Activated CD4-positive, alpha-beta T cell treated with anti-CD3 and anti-CD28 coated beads, Interleukin-2, amount 50 U/mL, for 48 hours (primary cell): Measurements from ENCODE around the gene TOP3A.

Experiments
- DNase-seq, 2 experiments: peaks; one replicate each; pipeline ENCODE4 v3.0.0-alpha.2; 2020

Gene TOP3A

DNA sequence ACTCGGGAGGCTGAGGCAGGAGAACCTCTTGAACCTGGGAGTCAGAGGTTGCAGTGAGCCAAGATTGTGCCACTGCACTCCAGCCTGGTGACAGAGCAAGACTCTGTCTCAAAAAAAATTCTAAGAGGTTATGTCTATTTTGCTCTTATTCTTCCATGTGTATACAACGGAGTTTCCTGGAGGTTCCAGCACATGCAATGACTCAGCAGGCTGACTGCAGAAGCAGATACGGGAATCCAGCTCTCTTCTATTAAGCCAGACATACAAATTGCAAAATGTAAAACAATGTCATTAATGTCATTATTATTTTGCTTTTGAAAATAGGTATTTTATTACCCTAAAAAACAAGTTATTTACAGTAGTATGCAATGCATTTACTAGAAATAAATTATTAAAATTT is 35.9 kb downstream of the TOP3A start:
- DNase-seq = no peak

DNA sequence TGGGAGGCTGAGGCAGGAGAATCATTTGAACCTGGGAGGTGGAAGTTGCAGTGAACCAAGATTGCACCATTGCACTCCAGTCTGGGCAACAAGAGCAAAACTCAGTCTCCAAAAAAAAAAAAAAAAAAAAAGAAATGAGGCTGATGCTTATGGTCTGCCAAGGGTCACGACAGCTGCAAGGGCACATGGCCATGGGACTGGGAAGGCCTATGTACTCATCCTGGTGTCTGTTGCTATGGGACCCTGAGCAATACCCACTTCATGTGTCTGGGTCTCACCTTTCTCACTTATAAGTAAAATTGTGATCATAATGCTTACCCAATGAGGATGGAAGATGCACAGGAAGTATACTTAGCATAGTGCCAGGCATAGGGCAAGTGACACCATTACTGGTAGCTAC is 37.7 kb downstream of the TOP3A start:
- DNase-seq = no peak

DNA sequence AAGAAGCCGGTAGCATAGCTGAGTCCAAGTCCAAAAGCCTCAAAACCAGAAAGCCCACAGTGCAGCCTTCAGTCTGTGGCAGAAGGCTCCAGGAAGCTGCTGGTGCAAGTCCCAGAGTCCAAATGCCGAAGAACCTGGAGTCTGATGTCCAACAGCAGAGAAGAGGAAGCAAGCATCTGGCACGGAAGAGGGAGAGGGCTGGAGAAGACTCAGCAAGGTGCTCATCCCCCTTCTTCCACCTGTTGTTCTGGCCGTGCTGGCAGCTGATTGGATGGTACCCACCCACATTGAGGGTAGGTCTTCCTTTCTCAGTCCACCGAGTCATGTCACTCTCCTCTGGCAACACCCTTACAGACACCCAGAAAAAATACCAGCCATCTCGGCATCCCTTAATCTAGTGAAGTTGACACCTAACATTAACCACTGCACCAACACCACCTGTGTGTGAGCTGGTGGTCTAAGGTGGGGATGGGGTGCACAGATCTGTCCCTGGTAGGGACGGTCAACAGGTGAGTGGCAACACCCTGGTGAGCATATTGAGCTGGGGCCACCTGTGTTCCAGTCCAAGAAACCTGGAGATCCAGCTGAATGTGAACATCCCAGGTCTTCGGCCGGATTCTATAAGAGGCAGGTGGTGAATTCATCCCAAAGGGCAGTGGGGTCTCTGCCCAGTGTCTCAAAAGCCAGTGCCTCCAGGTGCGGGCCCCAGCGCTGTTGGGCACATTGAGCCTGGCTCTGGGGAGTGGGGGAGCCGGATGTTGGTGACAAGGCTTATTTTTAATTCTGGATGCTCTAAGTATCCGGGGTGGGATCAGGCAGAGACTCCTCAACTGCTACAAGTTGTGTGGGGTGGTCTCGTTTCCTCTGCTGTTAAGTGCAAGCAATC is 44.5 kb downstream of the TOP3A start:
- DNase-seq = no peak

DNA sequence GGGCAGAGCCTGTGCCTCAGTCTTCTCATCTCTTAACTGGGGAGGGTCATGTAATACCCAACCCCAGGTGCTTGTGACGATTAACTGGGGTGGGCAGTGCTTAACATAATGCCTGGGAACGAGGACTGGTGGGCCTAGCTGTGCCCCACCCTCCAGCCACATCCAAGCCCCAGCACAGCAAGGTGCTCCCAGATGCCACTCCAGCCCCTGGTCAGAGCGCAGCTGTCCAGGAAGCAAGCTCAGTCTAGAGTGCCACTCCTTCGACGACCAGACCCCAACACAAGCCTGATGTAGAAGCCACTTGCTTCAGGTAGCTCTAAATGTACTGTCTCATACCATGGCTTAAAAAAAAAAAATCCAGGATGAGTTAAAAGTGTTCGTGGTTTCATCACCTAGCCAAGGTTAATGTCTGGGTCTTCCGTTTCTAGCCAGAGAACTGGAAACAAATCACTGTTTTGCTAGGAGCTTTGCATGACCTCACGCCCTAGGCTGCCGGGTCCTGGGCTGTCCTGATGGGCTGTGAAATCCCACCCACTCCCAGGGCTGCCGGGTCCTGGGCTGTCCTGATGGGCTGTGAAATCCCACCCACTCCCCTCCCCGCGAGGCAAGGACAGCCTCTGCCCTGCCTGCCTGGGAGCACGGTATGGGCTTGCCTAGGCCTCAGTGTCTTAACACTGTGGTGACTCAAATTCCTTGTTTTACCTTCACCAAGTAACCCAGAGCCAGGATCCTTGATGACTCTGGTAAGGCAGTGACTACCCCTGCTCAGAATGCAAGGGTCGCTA is 46.7 kb downstream of the TOP3A start:
- DNase-seq = no peak

DNA sequence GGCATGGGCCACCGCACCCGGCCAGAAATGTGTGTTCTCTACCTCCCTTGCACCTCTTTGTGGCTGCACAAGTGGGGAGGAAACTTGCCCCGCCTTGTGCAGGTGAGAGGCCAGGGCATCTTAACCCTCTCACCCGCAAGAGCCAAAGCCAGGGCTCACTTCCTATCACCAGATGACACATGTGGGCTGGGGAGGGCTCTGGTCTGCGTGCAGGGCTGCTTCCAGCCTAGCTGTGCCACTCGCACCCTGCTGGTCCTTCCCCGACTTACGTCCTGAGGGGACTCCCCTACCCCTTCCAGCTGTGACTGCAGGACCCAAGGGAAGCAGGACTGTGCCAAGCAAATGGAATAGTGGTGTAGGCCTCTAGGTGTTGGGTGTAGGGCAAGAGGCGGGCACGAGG is 47.4 kb downstream of the TOP3A start:
- no peak for DNase-seq

DNA sequence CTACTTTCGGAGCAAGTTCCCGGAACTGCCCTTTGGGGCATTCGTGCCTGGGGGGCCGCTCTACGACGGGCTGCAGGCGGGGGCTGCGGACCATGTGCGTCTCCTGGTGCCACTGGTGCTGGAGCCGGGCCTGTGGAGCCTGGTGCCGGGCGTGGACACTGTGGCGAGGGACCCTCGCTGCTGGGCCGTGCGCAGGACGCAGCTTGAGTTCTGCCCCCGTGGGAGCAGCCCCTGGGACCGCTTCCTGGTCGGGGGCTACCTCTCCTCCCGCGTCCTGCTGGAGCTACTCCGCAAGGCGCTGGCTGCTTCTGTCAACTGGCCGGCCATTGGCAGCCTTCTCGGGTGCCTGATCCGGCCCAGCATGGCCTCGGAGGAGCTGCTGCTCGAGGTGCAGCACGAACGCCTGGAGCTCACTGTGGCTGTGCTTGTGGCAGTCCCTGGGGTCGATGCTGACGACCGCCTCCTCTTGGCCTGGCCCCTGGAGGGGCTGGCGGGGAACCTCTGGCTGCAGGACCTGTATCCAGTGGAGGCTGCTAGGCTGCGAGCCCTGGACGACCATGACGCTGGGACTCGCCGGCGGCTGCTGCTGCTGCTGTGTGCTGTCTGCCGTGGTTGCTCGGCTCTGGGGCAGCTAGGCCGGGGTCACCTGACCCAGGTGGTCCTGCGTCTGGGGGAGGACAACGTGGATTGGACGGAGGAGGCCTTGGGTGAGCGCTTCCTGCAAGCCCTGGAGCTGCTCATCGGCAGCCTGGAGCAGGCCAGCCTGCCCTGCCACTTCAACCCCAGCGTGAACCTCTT is 50.7 kb downstream of the TOP3A start:
- no peak for DNase-seq

DNA sequence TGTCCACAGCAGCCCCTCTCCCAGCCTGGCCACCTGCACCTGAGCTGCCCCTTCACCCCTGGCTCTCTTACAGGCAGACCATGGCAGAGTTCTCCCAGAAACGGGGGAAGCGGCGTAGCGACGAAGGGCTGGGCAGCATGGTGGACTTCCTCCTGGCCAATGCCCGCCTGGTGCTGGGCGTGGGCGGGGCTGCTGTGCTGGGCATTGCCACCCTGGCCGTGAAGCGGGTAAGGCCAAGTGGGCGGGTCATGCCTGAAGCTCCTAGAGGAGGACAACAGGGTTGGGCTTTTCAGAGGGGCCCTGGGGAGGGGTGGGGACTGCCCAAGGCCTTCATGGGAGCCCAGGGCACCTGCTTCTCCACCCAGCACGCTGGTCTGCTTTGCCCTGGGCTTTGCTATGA is 52.2 kb downstream of the TOP3A start:
- DNase-seq = no peak

DNA sequence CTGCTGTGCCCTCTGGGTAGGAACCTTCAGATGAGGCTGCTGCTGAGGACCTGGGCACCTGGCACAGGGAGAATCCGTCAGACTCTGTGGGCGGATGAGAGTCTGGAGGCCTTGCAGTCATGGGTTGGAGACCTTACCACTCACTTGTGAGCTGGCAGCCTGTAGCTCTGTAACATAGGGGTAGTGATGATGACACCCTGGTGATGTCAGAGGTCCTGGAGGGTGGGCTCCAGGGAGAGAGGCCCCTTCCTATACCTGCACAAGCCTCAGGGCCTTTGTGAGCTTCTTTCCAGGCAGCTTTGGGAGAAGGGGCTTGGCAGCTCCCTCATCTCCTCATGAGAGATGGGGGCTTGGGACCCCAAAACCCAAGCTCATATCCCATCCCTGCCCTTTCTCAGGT is 52.7 kb downstream of the TOP3A start:
- no peak for DNase-seq

DNA sequence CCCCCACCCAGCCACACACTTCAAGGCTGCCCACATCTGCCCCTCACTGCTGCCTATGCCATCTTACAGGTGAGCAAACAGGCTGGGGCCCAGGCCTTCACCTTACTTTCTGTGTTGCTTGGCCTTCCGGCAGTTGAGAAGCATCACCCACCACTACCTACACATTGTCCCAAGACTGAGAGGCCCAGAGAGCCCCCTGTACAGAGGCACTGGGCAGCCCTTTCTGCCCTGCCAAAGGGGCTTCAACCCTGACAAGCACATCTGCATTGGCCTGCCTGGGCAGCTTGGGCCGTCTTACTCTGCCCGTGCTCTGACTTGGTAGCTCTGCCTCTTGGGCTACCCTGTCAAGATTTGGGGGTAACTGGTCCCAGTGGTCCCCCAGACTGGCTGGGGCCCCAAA is 53.1 kb downstream of the TOP3A start:
- DNase-seq = no peak

DNA sequence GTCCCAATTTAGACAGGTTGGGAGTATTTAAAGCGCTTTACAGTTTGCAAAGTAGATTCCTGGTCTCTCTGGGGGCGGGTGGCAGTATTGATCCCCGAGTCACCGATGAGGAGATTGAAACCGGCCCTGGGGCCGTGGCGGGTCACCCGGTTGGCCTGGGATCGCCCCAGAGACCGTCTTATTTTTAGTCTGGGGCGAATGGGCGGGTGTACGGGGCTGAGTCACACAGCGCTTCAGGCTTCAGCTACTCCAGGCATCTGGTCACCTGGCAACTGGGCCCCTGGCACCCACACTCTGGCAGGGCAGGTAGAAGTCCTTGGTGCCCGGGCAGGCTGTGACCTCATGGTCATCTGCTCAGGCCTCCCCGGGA is 53.7 kb downstream of the TOP3A start:
- peak; percentile 49 to 58 for DNase-seq

DNA sequence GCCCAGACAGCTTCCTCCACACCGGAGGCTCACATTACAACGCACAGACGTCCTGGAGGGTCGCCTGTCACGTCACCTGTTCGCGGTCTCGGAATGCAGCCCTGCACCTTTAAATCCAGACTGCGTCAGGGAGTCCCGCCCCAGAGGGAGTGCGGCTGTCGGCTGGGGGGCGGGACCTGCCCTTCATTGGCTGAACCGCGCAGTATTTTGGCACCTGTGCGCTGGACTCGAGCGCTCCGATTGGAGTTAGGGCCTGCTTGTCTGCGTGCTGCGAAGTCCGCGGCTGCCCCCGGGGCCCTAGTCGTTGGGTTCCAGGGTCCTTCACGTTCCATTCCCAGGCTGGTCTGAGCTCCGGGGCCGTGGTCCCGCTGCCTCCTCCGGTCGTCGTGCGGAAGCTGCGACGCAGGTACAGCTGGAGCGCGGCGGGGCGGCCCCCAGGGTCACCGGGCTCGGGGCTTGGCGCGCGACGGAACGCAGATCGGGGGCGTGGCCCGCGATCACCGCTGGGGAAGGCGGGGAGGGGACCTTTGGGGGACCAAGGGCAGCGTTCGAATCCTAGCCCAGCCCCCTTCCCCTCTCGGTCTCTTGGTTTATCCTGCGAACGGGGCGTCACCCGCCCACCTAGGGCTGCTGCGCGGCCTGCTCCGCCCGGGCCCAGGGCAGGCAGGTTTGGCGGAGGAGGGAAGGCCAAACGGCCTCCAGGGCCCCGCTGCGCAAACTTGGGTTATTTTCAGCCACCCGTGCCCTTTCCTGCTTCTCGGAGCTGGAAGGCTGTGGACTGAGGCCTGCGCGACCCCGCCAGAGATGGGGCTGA is 54.3 kb downstream of the TOP3A start, which contains the start of gene MIEF2:
Gene MIEF2 (plus strand): TSS at position 331 of the 814 bp plus-strand sequence. CDS start 2,059 bp downstream, outside the sequence.
- DNase-seq = peak; percentile 93 to 95

DNA sequence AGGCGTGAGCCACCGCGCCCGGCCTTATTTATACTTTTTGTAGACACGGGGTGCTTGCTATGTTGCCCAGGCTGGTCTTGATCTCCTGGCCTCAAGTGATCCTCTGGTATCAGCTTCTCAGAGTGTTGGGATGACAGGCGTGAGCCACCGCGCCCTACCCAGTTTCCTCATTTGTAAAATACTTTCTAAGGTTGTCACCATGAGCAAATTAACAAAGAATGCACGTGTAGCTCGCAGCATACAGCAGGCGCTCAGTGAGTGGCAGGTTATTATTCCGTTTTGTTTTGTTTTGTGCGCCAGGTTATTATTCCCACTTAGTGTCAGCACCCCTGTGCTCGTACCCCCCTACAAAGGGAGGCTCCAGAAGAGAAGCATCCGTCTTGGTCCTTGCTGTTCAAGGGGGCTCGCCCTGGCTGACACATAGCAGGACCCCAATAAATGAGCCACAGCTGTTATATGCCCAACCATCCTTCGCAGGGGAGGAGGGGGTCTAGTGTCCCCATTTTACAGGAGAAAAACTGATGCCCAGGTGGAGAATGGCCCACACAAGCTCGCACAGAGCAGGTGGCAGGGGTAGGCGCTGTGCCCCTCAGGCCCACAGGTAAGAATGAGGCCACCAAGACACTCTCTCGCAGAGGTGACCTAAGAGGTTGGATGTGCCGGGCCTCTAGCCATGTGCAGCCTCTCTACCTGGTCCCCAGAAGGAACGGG is 55.0 kb downstream of the TOP3A start:
- no peak for DNase-seq

DNA sequence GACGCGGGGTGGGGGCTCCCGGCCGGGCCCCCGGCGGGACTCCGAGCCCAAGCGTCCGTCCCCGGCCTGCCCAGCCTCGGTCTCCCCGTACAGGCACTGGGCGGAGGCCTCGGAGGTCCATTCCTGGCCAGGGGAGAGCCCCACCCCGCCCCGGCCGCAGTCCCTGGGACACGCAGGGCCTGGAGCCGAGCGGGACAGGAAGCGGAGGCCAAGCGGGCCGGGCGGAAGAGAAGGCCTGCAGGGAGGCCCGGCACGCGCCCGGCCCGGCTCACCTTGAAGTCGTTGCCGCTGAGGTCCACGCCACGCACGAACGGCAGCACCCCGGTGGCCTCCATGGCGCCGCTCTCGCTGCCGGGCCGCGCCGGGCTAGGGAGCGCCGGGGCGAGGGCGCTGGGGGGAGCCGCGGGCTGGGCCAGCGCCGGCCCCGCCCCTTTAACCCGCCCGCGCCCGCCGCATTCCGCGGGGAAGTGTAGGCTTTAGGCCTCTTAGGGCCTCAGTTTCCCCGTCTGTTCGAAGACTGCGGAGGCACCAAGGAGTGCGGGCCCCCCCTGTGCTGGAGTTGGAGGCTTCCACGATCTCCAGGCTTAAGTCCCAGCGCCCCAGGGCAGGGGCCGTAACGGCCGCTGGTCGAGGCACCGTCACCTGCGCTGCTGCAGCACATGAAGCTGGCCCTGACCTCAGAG is 56.3 kb downstream of the TOP3A start, which contains the start of gene FLII:
Gene FLII (minus strand): TSS at position 383 of the 683 bp plus-strand sequence. CDS start 48 bp downstream, at position 335.
- peak; percentile 57 to 60 for DNase-seq

DNA sequence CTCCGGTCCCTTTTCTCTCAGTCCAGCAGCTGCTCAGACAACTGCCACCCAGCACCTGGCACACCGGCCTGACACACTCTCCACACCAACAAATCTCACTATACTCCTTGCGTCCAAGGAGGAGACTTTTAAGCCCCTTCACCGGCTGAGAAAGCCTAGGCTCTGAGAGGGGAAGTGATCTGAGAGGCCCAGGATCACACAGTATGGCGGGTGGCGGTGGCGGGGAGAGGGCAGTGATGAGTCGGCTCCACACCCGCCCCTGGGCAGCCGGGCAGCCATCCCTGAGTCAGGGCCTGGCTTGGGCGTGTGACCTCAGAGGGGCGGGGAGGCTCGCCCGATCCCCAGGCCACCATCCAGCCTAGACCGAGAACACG is 56.8 kb downstream of the TOP3A start:
- DNase-seq = peak; percentile 64 to 68

DNA sequence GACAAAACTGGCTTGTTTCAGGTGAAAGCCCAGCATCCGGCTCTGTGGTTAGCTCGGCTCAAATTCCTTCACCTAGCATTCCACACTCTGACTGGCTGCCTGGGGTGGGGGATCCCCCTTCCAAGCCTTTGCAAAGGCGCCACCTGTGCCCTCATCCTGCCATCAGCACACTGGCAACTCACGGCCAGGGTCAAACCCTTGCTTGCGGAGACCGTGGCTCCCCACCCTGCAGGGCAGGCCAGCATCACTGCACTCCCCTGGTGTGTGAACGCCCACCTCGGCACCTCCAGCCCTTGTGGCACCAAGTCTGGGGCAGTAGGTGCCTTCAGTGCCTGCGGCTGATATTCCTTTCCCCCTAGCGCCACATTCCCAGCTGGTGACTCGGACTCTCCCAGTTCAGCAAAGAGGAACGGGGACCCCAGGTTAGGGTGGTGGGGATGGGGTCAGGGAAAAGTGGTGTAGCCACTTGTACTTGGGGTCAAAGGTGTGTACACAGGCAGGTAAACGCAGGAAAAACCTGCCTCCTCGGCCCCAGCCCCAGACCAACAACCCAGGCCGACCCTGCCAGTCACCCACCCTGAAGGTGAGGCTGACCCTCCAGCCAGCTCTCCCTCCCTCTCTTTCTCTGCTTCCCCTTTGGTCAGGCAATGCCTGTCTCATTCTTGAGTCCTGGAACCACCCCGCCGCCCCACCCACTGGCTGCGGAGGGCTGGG is 57.4 kb downstream of the TOP3A start:
- DNase-seq = peak; percentile 47 to 58

DNA sequence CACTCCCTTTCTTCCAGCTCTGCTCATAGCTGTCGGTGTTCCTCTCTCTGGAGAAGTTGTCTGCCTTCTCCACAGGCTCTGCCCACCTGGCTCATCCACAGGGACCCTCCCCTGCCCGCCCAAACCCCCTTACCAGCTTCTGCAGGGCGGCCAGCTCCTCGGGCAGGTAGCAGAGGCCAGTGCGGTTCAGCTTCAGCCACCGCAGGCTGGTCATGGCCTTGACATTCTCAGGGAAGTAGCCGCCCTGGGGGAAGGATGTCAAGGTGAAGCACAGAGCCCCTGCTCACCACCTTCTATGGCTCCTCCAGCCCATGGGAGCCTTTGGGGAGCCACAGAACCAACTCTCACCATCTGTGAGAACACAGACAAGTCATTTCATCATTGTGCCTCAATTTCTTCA is 58.0 kb downstream of the TOP3A start:
- no peak for DNase-seq

DNA sequence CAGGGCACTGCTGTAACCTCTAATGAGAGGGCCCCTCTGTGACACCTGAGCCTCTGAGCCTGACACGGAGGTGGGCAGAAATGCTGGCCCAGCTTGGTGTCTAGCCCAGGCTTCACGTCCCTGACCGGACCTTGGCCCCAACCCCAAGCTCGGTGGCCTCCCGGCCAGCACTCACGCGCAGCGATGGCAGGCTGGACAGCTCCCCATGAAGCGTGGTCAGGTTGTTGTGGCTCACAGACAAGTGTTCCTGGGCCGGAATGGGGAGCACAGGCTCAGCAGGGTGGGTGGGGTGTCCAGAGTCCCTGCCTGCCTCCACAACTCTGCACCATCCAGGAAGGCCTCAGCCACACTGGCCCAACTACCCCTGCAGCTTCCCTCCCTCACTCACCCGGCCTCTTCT is 58.4 kb downstream of the TOP3A start:
- no peak for DNase-seq

DNA sequence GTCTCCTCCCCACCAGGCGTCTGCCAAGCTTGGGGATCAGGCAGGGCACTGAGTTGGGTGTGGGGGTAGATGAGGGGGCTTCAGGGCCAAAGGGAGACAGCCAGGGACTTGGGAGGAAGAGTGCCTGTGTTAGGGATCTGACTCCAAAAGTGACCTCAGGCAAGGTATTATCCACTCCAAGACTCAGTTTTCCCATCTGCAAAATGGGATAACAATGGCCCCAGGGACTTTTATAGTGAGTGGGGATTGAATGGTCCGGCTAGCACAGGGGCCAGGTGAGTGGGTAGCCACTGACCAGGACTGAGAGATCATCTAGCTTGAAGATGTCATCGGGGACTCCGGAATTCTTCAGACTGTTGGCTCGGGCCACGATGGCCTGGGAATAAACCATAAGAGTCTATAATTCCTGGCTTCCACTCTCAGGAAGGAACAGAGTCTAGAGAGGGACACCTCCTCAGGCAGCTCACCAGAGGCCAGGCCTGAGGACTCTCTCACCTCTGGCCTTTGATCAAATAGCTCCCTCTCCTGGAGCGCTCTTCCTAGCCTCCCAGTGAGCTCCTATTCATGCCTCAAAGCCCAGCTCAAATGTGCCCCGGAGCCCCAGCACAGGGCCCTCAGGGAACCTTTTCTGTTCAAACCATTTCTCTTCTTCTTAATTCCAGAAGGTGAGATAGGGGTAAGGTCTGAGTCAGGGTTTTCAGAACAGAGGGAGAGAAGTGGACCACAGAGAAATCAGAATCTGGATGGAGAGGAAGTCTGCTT is 59.7 kb downstream of the TOP3A start:
- DNase-seq = no peak
